HS-5 (cell line): ENCODE data around the gene SLIT3.

Experiments used
- DNase-seq: peaks from one replicate; pipeline ENCODE4 v3.0.0-alpha.2; 2012; ENCODE audit warnings: low read depth

Gene SLIT3

DNA sequence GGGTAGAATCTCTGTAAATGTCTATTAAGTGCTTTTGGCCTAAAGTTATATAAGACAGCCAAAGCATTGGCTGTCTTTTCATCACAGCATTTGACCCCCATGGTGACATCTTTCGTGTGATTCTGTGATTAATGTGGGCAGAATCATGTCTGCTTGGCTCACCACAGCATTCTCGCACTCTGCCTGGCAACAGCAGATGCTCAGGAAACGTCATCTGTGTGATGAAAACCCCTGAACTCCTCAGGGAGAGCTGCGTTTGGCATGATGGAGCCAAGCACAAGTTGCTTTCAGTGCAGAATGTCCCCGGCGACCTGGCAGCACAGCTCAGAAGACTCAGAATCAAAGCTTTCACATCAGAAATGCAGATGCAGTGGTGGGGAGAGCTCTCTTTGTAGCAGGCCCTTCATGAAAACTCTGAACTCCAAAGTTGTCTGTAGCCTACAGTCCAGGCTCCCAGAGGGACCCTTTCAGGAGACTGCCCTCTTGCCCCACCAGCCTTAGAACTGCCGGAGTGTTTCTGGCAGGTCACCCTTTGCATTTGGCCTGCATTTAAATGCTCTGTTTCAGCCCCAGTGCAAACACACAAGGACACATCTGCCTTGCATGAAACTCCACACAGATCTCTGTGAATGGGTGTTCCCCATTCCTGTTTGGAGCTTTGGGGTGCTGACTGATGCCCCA is 566.2 kb downstream of the SLIT3 start:
- DNase-seq = no peak

GRCh38 chr5:168734119-168734518 is 566.8 kb downstream of the SLIT3 start:
- DNase-seq = no peak

DNA sequence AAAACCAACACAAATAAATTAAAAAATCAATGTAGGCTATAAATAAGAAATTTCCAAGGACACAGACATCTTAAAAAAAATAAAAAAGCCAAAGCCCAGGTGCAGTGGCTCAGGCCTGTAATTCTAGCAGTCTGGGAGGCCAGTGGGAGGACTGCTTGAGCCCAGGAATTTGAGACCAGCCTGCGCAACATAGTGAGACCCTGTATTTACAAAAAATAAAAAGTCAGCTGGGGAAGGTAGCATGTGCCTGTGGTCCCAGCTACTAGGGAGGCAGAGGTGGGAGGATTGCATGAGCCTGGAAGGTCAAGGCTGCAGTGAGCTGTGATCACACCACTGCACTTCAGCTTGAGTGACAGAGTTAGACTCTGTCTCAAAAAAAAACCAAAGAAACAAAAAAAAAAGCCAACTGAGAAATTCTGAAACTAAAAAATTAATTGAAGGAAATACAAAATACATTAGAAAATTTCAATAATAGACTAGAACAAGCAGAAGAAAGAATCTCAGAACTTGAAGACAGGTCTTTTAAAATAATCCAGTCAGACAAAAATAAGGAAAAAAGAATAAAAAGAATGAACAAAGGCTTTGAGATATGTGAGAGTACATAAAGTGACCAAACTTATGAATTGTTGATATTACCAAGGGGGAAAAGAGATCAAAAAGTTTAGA is 572.3 kb downstream of the SLIT3 start:
- DNase-seq = no peak

GRCh38 chr5:168727547-168727946 is 573.4 kb downstream of the SLIT3 start:
- DNase-seq = no peak

- no peak for DNase-seq
Observed at GRCh38 chr5:168726342-168726741, 574.6 kb downstream of the SLIT3 start.

DNA sequence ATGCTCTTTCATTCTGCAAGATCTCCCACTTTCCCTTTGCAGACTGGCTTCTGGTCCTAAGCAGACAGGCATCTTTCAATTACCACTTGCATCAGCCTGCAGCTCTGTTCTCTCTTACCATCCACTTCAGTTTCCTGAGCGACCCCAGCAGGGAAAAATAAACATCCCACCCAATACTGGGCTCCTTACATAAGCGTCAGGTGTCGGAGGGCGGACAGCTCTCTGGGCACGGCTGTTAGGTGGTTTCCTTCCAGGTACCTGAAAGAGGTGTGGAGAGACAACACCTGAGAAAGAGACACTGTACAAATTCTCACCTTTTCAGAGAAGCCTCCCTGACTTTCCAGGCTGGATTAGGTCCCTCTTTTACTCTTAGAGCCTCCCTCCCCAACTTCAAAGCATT is 576.7 kb downstream of the SLIT3 start:
- no peak for DNase-seq

- no peak for DNase-seq
Observed at GRCh38 chr5:168723037-168723436, 577.9 kb downstream of the SLIT3 start.

GRCh38 chr5:168721966-168722365 is 579.0 kb downstream of the SLIT3 start:
- no peak for DNase-seq

- DNase-seq = no peak
Observed at GRCh38 chr5:168721002-168721753, 579.8 kb downstream of the SLIT3 start.

DNA sequence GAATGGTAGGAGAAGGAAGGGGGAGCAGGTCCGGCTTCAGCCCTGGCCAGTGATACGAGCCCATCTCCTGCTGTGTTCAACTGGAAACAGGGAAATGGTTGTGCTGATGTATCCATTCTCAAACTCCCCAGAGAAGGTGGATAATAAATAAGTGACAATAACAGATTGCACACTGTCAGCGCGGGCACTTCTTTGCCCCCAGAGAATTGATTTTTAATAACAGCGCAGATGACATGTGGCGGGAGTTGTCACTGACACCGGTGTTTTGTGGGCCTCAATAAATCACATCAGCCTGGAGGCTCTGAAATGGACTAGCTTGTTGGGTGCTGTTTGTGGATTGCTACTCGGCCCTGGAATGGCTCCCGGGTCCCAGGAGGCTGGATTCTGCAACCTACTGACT is 580.4 kb downstream of the SLIT3 start:
- DNase-seq = no peak

GRCh38 chr5:168714046-168714445 is 586.9 kb downstream of the SLIT3 start:
- no peak for DNase-seq

DNA sequence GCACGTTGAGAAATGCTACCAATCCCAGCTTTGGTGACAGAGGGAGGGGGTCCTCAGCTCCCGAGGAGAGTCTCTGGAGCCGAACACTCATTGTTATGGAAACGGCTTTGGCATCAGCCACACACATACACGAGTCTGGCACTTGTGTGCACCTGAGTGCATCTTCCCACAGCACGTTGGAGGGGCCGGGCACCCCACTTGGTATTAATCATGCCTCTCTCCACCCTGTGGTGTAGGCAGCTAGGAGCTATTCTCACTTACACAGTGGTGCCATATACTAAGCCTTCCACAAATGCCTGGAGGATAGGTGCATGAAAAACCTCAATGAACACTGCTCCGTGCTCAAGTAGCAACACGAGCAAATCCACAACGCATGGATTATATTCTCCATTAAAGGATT is 587.9 kb downstream of the SLIT3 start:
- no peak for DNase-seq

GRCh38 chr5:168712280-168712924 is 588.5 kb downstream of the SLIT3 start:
- peak; percentile 95 for DNase-seq

DNA sequence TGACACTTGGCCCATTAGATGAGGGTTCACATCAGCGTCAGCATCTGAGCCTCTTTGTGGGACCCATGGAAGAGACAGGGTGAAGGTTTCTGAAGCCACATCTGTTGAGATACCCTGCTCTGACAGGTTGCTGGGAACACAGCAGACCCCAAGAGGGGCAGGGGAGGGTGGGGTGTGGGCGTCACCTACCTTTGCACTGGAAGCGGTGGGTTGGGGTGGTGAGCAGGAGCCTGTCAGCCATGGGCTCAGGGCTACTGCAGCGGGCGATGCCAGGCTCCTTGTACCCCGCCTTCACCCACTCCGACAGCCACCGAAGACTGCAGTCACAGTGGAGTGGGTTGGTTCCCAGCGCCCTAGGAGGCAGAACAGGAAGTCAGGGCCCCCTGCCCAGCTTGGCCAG is 590.2 kb downstream of the SLIT3 start:
- DNase-seq = no peak

GRCh38 chr5:168707716-168708695 is 592.9 kb downstream of the SLIT3 start:
- DNase-seq = no peak

- no peak for DNase-seq
Observed at GRCh38 chr5:168706655-168707069, 594.3 kb downstream of the SLIT3 start.

DNA sequence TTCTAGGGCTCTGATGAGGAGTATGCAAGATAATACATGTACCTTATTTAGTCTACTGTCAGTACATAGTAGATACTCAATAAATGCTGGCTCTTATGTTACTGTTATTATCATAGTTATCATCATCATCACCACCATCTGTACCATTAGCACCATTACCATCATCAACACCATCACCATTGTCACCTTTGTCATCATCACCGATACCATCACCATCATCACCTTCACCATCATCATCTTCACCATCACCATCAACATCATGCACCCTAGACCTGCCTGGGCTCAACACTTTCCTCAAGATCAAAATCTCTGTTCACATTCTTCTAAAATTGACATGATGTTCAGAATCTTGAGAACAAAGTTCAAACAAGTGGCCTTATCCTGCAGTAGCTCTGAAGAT is 595.6 kb downstream of the SLIT3 start:
- no peak for DNase-seq

DNA sequence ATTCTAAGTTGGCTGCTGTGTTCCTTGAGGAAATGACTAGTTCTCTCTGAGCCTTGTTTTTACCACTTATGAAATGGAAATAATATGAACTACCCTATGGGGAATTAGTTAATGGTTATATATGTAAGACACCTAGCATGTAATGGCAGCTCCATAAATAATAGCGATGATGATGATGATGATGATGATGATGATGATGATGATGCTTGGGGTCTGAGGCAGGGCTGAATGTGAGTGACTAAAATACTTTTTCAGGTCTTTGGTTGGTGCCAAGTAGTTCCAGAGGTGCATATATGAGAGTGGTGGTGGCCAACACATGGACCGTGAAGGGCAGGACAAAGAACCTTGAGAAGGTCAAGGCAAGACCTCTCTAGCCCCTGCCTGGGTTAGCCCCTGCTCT is 598.4 kb downstream of the SLIT3 start:
- no peak for DNase-seq

- no peak for DNase-seq
Observed at GRCh38 chr5:168701641-168702040, 599.3 kb downstream of the SLIT3 start.

- DNase-seq = no peak
Observed at GRCh38 chr5:168699002-168699401, 601.9 kb downstream of the SLIT3 start.

- DNase-seq = no peak
Observed at GRCh38 chr5:168697034-168697720, 603.8 kb downstream of the SLIT3 start.
